ENCODE data around the gene CCDC106.

DNA sequence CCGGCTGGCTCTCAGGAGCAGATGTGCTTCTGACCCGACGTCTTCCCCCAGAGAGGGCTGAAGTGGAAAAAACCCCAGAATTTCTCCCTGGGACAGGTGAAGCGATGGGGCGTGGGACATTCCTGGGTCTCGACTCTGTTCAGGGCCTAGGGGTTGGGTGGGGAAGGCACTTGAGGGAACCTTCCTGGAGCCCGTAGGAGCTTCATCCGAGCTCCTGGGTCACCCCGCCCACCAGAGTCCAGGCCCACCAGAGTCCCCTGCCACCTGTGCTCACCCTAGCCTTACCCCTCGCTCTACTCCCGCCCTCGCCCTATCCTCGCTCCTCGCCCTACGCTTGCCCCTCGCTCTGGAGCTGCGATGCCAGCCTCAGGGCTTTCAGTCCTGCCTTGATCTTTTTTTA, 50.2 kb downstream of the CCDC106 start:
- TF ChIP-seq, protein P1, sequence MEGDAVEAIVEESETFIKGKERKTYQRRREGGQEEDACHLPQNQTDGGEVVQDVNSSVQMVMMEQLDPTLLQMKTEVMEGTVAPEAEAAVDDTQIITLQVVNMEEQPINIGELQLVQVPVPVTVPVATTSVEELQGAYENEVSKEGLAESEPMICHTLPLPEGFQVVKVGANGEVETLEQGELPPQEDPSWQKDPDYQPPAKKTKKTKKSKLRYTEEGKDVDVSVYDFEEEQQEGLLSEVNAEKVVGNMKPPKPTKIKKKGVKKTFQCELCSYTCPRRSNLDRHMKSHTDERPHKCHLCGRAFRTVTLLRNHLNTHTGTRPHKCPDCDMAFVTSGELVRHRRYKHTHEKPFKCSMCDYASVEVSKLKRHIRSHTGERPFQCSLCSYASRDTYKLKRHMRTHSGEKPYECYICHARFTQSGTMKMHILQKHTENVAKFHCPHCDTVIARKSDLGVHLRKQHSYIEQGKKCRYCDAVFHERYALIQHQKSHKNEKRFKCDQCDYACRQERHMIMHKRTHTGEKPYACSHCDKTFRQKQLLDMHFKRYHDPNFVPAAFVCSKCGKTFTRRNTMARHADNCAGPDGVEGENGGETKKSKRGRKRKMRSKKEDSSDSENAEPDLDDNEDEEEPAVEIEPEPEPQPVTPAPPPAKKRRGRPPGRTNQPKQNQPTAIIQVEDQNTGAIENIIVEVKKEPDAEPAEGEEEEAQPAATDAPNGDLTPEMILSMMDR (conservative IDR thresholded peaks at IDR 0.05; ENCODE audit: low read length): no peak
- no peak for TF ChIP-seq EZH2phosphoT487 (IDR thresholded peaks at IDR 0.05; ENCODE audit: borderline replicate concordance, low read depth, low read length)

Measured in OCI-LY7 (cell line).